Vagina (tissue), 2 donors: Measurements from ENCODE around the gene FCN2.

Source experiments
- CTCF ChIP-seq, 3 experiments: fragments of 450-650 bp in 2 of 3; fragments of 200-600 bp in 1 of 3; sonication (generic) in 1 of 3; IDR thresholded peaks; one replicate each; pipeline ENCODE4 v1.5.1; 2017 to 2019; ENCODE audit warnings: antibody characterized with exemption in 3 of 3, mild to moderate bottlenecking in 2 of 3, moderate library complexity in 2 of 3
- POLR2A ChIP-seq, 2 donors: fragments of 450-650 bp; IDR thresholded peaks; one replicate each; pipeline ENCODE4 v1.6.1; 2017; ENCODE audit warnings: antibody characterized with exemption in 2 of 2, mild to moderate bottlenecking in 2 of 2, moderate library complexity in 2 of 2

- TF ChIP-seq POLR2A (IDR thresholded peaks at IDR 0.05) (no peak), CTCF (IDR thresholded peaks at IDR 0.05) (no peak)
Observed at GRCh38 chr9:134836406-134836970, 44.1 kb upstream of the FCN2 start.
